ENCODE measurements around the gene ADRM1.

Gene ADRM1

GRCh38 chr20:62334881-62335280, 32.1 kb downstream of the ADRM1 start:
- no peak overlapping the region for H3K4me3 ChIP-seq (ENCODE audit: low read depth, low read length)

- H3K4me3 ChIP-seq (ENCODE audit: low read depth, low read length) = no peak overlapping the region
Measured at GRCh38 chr20:62335532-62335931, 32.7 kb downstream of the ADRM1 start.

GRCh38 chr20:62336329-62336728, 33.5 kb downstream of the ADRM1 start:
- H3K4me3 ChIP-seq (ENCODE audit: low read depth, low read length) = no peak overlapping the region

GRCh38 chr20:62336775-62337557, 34.2 kb downstream of the ADRM1 start:
- H3K4me3 ChIP-seq (ENCODE audit: low read depth, low read length) = no peak overlapping the region

- H3K4me3 ChIP-seq (ENCODE audit: low read depth, low read length) = no peak overlapping the region
Measured at GRCh38 chr20:62337558-62338293, 34.9 kb downstream of the ADRM1 start.

GRCh38 chr20:62338294-62338620, 35.5 kb downstream of the ADRM1 start:
- no peak overlapping the region for H3K4me3 ChIP-seq (ENCODE audit: low read depth, low read length)

- H3K4me3 ChIP-seq (ENCODE audit: low read depth, low read length) = no peak overlapping the region
Measured at GRCh38 chr20:62339647-62340062, 36.9 kb downstream of the ADRM1 start.

- no peak overlapping the region for H3K4me3 ChIP-seq (ENCODE audit: low read depth, low read length)
Measured at GRCh38 chr20:62342910-62343309, 40.1 kb downstream of the ADRM1 start.

GRCh38 chr20:62344092-62344491, 41.3 kb downstream of the ADRM1 start:
- H3K4me3 ChIP-seq (ENCODE audit: low read depth, low read length) = no peak overlapping the region

- no peak overlapping the region for H3K4me3 ChIP-seq (ENCODE audit: low read depth, low read length)
Measured at GRCh38 chr20:62344782-62345181, 42.0 kb downstream of the ADRM1 start.

- no peak overlapping the region for H3K4me3 ChIP-seq (ENCODE audit: low read depth, low read length)
Measured at GRCh38 chr20:62345681-62346370, 43.0 kb downstream of the ADRM1 start.

- H3K4me3 ChIP-seq (ENCODE audit: low read depth, low read length) = no peak overlapping the region
Measured at GRCh38 chr20:62346398-62347150, 43.8 kb downstream of the ADRM1 start.

GRCh38 chr20:62347151-62347404, 44.3 kb downstream of the ADRM1 start:
- no peak overlapping the region for H3K4me3 ChIP-seq (ENCODE audit: low read depth, low read length)

- no peak overlapping the region for H3K4me3 ChIP-seq (ENCODE audit: low read depth, low read length)
Measured at GRCh38 chr20:62347445-62347844, 44.6 kb downstream of the ADRM1 start.

- H3K4me3 ChIP-seq (ENCODE audit: low read depth, low read length) = no peak overlapping the region
Measured at GRCh38 chr20:62348604-62349003, 45.8 kb downstream of the ADRM1 start.

GRCh38 chr20:62349556-62350097, 46.8 kb downstream of the ADRM1 start:
- no peak overlapping the region for H3K4me3 ChIP-seq (ENCODE audit: low read depth, low read length)

GRCh38 chr20:62350098-62350628, 47.4 kb downstream of the ADRM1 start:
- no peak overlapping the region for H3K4me3 ChIP-seq (ENCODE audit: low read depth, low read length)

GRCh38 chr20:62350629-62351422, 48.0 kb downstream of the ADRM1 start:
- no peak overlapping the region for H3K4me3 ChIP-seq (ENCODE audit: low read depth, low read length)

- H3K4me3 ChIP-seq (ENCODE audit: low read depth, low read length) = no peak overlapping the region
Measured at GRCh38 chr20:62351469-62352401, 48.9 kb downstream of the ADRM1 start.
